NCI-H2227 (cell line): ENCODE measurements around the gene CCNE1.
A peak's percentile ranks its signal among the peaks of the same experiment; 100 is the strongest.
"Not testable (repeated sequence)": the region's sequence is repeated elsewhere in the genome, so short reads cannot be mapped to it uniquely, and the experiment has no call there.

ENCODE experiments used
- DNase-seq: peaks from one replicate; lab custom pipeline; 2025; ENCODE audit not compliant: unreplicated experiment; lab: John Stamatoyannopoulos, UW

Gene CCNE1

DNA sequence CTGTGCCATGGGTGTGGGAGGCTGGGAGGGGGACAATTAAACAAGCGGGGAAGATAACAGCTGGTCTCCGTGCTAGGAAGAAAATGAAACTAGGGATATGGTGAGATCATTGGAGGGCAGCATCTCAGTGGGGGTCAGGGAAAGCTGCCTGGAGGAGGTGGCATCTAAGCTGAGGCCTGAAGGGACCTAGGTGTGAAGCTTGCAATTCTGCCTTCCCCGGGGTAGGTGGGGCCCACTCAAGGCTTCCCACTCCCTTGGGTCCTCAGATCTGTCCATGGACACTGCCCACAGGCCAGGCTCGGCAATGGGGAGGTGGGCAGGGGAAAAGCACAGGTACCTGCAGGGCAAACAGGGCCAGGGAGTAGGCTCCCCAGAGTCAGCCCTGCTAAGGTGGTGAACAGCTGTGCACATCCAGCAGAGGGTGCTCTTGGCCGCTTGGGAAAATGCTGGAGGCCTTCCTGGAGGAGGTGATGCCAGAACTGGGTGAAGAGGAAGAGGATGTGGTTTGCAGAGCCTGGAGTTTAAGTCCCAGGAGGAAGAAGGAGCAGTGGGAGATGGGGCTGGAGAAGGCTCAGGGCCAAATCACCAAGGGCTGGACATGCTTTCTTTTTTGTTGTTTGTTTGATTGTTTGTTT, 25.7 kb upstream of the CCNE1 start:
- DNase-seq, result no peak

DNA sequence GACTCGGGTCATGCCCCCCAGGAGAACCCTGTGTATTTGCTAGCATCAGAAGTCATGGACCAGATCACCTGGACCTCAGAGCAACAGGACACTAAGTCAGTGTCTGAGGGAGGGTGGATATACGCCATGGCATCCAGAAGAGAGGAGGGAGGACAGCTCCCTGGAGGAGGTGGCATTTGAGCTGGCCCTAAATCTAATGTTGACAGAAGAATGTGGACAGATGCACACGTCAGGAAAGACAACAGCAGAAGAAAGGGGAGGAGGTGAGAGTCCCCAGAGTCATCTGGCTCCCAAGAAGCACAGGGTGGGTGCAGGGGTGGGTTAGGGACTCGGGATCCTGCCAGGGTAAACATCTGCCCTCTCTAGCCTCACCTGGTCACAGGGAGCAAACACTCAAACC, 24.5 kb upstream of the CCNE1 start:
- no peak for DNase-seq

- DNase-seq, result no peak
Observed at GRCh38 chr19:29789007-29789406, 22.8 kb upstream of the CCNE1 start.

- no peak for DNase-seq
Observed at GRCh38 chr19:29793116-29793727, 18.6 kb upstream of the CCNE1 start.

GRCh38 chr19:29794490-29794889, 17.3 kb upstream of the CCNE1 start:
- not testable (repeated sequence) for DNase-seq

DNA sequence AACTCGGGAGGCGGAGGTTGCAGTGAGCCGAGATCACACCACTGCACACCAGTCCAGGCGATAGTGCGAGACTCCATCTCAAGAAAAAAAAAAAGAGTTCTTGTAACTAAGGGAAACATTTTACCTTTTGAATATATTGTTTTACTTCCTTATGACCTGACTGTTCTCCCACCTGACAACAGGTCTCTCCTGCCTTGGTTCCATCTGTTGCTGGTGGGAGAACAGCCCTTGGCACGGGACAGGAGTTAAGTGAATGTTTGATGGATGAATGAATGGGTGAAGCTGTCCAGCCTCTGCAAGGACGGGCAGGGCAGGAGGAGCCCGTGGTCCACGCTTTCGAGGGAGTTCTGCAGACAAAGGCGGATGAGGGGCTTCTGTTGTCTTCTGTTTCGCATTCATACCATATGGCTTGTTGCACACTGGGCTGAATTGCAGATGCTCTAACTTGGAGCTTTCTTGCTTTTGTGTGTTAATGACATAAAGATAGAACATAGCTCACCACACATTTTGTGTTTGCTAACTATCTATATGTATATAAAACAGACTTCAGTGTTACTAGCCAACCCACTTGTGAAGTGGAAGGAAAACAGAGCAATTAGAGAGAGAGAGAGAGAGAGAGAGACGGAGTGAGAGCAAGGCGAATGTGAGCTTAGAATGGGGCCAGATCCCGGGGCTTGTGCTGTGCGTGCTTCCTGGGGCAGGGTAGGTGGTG, 16.2 kb upstream of the CCNE1 start:
- no peak for DNase-seq

GRCh38 chr19:29796173-29796573, 15.6 kb upstream of the CCNE1 start:
- DNase-seq, result no peak

- no peak for DNase-seq
Observed at GRCh38 chr19:29798774-29799497, 12.9 kb upstream of the CCNE1 start.

GRCh38 chr19:29800100-29800825, 11.5 kb upstream of the CCNE1 start:
- no peak for DNase-seq

DNA sequence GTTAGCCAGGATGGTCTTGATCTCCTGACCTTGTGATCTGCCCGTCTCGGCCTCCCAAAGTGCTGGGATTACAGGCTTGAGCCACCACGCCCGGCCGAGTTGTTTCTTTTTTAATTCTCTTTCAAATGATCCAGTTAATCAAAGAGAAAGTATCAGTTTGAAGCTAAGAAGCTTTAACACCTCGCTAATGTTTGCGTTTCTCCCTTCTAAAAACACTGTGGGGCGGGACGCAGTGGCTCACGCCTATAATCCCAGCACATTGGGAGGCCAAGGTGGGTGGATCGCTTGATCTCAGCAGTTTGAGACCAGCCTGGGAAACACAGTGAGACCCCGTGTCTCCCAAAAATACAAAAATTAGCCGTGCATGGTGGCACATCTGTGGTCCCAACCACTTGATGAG, 7.8 kb upstream of the CCNE1 start:
- DNase-seq, result not testable (repeated sequence)

GRCh38 chr19:29804493-29804892, 7.3 kb upstream of the CCNE1 start:
- no peak for DNase-seq

DNA sequence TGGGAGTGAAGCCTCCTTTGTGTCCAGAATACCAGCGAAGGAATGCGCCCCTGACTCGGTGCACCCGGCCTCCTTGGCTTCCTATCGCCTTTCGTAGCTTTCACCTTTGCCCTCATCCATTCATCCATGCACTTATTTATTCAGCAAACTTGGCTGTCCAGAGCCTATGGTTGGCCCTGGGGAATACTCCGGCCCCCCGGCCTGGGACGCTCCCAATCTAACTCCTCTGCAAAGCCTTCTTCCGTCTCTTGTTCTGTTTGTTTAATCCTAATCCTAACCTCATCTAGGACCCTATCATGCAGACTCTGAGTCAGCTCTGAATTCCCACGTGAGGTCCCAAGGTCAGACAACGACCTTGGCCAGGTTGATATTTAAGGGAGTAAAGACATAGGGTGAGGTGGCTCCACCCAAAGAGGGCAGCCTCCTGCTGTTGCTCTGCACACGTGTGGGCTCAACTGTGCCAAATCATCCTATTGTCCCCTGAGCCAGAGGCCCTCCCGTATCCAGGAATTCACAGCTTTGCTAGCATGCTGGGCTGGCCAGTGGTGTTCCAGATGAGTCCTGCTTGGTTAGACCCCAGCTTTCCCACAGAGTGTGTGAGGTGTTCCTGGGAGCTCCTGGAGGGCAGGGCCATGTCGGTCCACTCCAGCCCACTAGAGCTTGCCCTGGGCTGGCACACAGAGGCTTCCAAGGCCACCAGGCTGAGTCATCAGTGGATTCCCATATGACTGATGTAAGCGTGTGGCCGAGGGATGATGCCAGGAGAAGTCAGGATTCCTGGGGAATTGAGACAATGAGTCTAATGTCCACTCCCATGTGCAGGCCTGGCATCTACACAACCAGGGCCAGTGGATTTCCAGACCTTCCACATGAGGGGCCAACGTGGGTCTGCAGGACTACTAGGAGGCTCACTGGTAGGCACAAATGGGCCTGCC, 6.5 kb upstream of the CCNE1 start:
- DNase-seq, result no peak

GRCh38 chr19:29806098-29806866, 5.5 kb upstream of the CCNE1 start:
- peak; percentile 77 for DNase-seq

DNA sequence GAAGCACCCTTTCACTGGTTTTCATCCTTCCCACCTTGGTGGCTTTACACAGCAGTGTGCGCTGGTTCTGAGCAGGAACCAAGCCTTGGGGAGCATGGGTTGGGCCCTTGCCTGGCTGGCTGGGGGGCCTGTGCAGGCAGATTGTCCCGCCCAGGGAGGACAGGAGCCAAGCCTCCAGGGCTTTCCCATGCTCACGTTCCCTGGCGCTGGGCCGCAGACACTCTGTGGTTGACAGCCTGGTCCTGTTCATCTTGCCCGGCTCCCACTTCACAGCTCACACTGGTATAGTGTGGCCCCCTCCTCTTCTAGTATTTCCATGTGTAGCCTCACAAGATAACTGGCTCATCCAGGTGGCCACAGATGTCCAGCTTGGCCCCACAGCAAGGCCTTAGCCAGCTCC, 4.6 kb upstream of the CCNE1 start:
- no peak for DNase-seq

DNA sequence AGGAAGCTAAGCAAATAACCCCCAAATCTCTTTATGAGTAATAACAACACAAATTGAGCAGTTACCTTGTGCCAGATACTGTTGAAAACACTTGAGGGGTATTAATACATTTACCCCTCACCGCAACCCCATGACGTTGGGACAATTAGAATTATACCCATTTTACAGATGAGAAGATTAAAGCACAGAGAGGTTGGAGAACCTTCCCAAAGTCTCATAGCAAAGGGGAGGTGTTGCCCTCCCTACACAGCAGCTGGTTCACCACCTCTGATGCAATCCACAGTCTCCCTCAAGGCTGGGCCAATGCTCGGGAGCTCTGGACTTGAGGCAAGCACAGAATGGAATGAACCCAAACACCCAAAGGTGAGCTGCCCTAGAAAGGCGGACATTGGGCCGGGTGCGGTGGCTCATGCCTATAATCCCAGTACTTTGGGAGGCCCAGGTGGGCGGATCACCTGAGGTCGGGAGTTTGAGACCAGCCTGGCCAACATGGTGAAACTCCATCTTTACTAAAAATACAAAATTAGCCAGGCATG, 3.9 kb upstream of the CCNE1 start:
- no peak for DNase-seq

GRCh38 chr19:29809795-29810503, 1.8 kb upstream of the CCNE1 start:
- no peak for DNase-seq

GRCh38 chr19:29810504-29810871, 1.3 kb upstream of the CCNE1 start:
- DNase-seq, result peak; percentile 69

GRCh38 chr19:29812080-29812880, 489 bp downstream of the CCNE1 start:
- DNase-seq, result peak; percentile 66
